Midbrain (tissue), 1 donor: ENCODE measurements around the gene HEXD.
"Not testable (repeated sequence)": the region's sequence is repeated elsewhere in the genome, so short reads cannot be mapped to it uniquely, and the experiment has no call there.

Experiments
- DNase-seq: peaks from one replicate; lab custom pipeline; 2025; lab: John Stamatoyannopoulos, UW

Gene HEXD

DNA sequence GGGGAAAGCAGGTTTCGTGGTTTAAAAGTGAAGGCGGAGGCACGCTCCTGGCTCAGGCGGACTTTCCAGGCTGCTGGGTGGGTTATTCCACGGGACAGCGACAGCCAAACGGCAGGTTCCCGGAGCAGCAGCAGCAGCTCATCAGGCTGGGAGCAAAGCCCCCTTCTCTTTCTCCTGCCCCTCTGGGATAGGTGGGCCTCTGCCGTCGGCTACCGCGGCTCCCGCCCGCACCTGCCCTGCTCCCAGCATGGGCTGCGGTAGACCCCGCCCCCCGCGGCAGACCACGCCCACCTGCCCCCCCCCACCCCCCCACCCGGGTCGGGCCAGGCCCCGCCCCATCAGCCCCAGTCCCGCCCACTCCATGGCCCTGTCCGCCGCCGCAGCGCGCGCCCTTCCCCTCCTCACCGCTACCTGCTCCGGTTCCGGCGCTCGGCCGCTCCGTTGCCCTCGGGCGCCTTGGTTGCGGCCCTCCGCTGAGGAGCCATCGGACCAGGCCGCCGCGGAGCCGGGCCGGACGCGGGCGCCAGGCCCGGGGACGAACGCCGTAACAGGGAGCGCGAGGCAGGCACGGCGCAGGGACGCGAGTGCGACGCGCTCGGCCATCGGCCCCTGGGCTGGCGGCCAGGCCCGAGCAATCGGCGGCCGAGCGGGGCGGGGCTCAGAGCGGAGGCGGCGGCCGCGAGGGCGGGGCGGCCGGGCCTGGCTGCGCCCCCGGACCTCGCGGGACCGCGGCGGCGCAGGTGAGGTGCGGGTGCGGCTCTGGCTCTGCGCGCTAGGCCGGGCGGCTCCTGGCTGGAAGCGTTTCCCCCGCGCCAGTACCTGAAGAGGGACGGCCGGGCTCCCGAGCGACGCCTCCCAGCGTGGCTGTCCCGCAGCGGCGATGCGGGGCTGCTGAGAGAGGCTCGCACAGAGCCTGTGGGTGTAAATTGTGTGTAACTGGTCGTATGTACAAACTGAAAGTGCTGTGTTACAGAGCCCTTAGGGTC, at the start of gene HEXD, which contains the start of gene OGFOD3:
Gene HEXD (plus strand): TSS at position 347 of the 986 bp plus-strand sequence. CDS start 1,453 bp downstream, outside the sequence.
Gene OGFOD3 (minus strand): TSS at position 586 of the 986 bp plus-strand sequence. CDS start 101 bp downstream, at position 485.
- DNase-seq = peak; percentile 85

DNA sequence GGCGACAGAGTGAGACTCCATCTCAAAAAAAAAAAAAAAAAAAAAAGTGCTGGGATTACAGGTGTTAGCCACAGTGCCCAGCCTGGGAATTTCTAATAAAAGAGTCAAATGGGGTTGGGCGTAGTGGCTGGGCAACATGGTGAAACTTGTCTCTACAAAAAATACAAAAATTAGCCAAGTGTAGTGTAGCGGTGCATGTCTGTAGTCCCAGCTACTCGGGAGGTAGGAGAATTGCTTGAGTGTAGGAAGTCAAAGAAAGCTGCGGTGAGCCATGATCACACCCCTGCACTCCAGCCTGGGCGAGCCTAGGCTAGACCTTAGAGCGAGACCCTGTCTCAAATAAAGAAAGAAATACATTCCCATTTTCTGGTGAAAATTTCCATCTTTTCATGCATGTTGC, 48.9 kb upstream of the HEXD start:
- DNase-seq = no peak

DNA sequence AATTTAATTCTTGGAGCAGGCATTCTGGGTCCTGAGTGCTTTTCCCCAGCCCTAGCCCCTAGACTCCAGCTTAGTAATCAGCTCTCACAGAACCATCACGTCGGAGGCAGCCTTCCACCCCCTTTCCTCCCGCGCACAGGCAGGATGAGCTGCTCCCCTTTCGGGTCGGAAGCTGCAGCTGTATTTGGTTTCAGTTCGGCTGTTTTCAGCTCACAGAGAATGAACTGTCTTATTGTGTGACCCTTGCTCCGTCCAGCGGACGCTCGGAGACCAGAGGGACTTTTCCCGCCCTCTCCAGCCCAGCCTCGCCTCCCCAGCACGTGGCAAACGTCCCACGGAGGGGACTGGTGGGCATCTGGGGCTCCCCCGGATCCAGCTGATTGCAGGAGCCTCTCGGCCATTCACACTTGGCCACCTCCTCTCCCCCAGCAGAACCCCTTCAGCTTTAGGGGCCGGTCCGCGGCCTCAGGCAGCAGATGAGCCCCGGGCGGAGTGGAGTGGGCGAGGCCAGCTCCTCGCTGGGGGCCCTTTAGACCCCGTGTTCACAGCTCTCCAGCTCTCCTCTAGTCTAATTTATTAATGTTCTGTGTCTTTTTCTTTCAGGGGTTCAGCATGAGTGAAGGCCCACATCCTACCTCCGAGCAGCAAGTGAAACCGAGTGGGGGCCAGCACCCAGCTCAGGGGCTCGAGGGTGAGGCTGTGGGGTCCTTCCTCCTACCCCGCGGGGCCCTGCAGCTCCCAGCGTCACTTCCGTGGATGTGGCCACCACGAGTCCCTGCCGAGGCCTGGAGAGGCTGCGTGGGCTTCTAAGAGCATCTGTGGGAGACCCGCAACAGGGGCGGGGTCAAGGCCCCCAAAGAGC, 47.4 kb upstream of the HEXD start:
- DNase-seq = no peak

DNA sequence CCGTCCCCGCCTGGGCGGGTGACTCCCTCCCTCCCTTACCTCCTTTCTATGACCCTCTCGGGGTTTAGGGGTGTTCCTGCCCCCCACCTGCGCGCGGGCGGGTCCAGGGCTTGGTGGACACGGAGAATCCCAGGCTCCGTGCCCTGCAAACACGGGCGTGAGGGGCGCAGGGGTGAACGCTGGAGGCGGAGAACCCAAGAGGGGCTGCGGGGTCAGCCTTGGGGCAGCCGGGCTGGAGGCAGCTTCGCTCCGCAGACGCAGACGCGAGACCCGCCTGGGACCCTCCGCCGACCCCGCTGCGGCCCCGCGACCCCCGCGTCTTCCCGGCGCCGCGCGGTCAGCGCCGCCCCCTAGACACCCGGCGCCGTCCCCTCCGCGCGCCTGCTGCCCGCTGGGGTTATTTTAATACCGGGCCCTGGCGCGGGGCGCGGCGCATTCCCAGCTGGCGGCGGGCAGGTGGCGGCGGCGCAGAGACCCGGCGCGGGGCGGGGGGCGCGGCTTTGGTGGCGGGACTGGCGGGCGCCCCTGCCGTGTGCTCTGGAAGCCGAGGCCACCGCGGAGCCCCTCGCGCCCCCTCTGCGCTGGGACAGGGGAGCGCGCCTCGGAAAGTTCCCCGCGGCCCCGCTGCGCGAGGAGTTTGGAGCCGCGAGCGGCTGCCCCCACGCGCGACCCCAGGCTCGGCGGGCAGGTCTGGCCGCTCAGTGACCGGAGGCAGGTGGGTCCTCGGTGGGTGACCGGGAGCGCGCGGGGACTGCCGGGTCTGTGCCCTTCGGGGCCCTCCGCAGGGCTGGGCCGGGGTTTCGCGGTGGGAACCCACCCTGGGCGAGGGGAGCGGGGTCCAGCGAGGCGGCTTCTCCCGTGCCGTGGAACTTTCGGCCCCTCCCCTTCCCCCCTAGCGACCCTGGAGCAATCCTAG, 46.6 kb upstream of the HEXD start, which contains the start of gene UTS2R:
Gene UTS2R (plus strand): TSS at position 433 of the 916 bp plus-strand sequence. CDS start 2,560 bp downstream, outside the sequence.
- DNase-seq = no peak

DNA sequence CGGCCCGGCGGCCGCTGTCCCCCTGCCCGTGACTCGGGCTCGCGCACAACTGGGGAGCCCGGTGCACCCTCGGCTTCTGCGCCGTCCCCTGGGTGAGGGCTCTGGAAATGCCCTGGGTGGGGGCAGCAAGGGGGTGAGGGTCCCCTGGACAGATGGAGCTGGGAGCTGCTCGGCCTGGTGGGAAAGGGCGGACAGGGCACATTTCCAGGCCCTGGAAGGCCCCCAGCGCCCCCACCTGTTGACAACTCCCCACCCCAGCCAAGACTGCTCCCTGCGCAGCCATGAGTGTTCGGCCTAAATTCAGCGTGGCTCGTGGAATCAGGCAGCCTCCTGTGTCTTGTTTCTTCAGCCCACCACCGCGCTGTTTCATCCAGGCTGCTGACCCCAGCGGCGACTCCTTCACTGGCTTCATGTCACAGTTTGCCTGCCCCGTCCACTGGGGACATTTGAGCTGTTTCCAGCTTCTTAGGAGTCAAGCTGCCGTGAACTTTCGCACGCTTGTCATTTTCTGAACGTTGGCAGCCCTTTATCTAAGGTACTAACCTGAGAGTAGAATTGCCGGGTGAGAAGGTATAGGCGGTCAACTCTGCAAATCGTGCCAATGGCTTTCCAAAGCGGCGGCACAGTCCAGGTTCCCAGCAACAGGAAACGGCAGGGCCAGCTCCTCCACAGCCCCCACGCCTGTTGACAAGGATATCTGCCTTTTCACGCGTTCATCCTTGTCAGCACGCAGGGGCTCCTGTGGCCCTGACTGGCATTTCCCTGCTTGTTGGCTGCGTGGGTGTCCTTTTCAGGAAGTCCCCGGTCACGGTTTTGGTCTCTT, 45.7 kb upstream of the HEXD start:
- DNase-seq = no peak

DNA sequence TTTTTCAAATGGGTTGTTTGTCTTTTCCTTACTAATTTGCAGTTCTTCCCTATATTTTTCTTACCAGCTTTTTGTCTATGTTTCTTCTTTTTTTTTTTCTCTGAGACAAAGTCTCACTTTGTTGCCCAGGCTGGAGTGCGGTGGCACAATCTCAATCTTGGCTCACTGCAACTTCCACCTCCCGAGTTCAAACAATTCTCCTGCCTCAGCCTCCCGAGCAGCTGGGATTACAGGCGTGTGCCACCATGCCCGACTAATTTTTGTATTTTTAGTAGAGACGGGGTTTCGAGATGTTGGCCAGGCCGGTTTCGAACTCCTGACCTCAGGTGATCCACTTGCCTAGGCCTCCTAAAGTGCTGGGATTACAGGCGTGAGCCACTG, 45.1 kb upstream of the HEXD start:
- not testable (repeated sequence) for DNase-seq

DNA sequence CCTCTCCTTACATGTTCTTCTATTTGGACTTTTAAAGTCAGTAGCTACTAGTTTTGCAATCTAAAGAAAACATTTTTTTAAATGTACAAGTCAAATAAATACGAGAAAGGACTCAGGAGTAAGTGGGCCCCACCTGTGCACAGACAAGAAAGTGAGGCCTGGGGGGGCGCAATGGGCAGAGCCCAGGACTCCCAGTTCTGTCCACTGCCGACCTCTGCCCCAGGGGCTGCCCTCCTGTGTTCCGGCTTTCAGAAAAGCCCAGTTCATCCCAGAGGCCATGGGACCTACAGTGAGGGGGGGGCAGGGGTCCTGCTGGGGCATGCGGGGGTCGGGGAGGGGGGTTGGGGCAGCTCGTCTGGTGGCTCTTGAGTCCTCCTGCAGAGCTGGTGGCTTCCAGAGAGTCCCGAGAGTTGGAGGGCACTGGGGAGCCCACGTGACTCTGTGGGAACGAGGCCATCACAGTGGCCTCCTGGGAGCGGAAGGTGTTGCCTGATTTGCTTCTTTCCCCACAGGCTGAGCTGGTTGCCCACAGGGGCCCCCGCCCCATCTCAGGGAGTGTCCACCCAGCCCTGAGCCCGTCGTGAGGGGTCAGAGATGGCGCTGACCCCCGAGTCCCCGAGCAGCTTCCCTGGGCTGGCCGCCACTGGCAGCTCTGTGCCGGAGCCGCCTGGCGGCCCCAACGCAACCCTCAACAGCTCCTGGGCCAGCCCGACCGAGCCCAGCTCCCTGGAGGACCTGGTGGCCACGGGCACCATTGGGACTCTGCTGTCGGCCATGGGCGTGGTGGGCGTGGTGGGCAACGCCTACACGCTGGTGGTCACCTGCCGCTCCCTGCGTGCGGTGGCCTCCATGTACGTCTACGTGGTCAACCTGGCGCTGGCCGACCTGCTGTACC, 44.2 kb upstream of the HEXD start:
- no peak for DNase-seq

DNA sequence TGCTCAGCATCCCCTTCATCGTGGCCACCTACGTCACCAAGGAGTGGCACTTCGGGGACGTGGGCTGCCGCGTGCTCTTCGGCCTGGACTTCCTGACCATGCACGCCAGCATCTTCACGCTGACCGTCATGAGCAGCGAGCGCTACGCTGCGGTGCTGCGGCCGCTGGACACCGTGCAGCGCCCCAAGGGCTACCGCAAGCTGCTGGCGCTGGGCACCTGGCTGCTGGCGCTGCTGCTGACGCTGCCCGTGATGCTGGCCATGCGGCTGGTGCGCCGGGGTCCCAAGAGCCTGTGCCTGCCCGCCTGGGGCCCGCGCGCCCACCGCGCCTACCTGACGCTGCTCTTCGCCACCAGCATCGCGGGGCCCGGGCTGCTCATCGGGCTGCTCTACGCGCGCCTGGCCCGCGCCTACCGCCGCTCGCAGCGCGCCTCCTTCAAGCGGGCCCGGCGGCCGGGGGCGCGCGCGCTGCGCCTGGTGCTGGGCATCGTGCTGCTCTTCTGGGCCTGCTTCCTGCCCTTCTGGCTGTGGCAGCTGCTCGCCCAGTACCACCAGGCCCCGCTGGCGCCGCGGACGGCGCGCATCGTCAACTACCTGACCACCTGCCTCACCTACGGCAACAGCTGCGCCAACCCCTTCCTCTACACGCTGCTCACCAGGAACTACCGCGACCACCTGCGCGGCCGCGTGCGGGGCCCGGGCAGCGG, 43.4 kb upstream of the HEXD start:
- DNase-seq = no peak

DNA sequence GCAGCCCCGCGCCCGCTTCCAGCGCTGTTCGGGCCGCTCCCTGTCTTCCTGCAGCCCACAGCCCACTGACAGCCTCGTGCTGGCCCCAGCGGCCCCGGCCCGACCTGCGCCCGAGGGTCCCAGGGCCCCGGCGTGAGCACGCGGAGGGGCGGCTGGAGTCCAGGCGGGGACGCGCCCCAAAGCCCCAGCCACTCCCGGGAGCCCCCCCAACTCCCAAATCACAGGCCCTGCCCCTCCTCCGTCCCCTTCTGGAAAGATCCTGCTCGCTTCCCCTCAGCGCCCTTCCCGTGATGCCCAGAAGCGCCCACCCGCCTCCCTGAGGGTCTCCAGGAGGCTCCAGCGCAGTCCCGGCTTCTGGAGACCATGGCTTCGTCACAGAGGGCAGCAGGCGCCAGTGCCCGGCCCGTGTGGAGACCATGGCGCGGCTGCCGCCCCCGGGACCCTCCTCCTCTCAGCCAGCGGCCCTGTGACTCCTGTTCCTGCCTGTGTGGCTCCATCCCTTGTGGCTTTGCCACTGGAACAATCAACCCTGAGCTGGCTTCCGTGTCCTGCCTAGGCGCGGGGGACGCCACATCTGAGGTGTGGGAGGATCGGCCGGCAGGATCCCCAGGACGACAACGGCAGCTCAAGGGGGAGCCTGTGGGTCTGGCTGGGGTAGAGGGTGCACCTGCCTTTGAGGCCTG, 42.6 kb upstream of the HEXD start:
- DNase-seq = no peak

DNA sequence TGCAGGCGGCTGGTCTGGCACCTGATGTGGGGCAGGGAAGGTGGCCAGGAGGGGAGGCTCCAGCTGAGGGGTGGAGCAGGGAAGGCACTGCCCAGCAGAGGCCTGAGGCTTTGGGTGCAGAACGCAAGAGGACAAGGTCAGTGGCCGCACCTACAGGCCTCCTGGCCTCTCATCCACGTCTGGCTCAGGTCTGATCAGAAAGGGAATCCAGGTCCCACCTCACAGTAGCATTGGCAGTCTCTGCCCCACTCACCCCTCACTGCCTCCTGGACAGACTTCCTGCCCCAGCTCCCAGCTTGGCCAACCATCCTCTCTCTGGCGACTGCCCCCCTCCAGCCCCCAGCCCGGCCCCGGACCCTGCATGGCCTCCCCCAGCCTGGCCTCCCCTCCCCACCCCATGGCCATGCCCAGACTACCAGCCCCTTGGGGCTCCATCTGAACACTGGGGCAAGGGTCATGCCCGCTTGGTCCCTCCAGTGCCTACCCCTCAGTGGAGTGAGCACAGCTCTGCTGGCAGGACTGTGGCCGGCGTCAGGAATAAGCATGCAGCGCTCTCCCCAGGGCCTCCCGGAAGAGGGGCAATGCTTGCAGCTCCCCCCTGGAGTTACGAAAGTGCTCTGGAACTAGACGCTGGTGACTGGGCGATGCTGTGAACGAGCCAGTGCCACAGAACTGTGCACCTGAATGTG, 42.0 kb upstream of the HEXD start:
- DNase-seq = no peak

DNA sequence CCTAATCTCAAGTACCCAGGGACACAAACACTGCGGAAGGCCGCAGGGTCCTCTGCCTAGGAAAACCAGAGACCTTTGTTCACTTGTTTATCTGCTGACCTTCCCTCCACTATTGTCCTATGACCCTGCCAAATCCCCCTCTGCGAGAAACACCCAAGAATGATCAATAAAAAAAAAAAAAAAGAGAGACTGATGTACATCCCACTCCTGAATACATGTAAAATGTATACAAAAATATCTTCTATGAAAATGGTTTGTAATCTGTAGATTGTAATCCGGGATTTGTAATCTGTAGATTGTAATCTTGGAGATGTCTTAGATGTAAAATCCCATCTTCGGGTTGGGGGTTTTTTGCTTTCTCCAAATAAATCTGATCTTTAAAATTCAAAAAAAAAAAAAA, 40.9 kb upstream of the HEXD start:
- not testable (repeated sequence) for DNase-seq

DNA sequence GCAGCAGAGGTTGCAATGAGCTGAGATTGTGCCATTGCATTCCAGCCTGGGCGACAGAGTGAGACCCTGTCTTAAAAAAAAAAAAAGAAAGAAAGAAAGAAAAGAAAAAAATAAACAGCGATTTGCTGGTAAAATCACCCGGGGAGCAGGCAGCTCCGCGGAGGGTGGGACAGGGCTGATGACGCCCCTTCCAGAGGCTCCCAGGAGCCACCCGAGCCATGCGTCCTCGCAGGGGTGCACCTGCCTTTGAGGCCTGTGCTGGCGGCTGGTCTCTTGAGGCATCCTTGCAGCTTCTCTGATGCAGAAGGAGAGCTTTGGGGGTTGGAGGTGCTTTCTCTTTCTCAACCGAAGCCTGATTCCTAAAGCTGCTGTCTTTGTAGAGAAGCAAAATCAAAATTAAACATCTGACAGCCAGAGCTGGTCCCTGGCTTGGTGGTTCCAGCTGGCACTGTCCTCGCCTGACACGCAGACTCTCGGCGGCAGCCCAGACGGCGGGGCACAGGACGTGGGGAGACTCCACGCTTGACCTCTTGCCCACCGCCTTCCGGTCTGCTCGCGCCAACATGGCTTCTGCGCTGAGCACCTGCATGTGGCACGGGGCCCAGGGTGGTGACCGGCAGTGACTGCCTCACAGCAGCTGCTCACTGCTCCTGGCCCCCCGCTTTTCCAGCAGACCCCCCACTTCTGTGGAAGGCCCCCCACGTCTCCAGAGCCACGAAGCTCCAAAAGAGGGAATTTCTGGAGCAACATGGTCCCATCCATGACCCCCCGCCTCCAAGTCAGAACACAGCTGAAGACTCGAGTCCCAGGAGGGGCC, 40.0 kb upstream of the HEXD start:
- DNase-seq = no peak

DNA sequence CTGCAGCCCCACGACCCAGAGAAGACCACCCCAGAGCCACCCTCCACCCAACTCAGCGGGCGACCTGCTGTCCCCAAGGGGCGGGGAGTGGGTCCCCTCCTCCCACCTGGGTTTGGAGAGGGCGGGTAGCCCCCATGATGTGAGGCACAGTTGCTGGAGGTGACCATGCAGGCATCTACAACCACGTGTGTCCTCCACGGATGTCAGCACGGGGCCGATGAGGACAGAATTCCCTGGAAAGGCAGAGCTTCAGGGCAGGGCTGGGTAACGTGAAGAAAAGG, 39.5 kb upstream of the HEXD start:
- no peak for DNase-seq

DNA sequence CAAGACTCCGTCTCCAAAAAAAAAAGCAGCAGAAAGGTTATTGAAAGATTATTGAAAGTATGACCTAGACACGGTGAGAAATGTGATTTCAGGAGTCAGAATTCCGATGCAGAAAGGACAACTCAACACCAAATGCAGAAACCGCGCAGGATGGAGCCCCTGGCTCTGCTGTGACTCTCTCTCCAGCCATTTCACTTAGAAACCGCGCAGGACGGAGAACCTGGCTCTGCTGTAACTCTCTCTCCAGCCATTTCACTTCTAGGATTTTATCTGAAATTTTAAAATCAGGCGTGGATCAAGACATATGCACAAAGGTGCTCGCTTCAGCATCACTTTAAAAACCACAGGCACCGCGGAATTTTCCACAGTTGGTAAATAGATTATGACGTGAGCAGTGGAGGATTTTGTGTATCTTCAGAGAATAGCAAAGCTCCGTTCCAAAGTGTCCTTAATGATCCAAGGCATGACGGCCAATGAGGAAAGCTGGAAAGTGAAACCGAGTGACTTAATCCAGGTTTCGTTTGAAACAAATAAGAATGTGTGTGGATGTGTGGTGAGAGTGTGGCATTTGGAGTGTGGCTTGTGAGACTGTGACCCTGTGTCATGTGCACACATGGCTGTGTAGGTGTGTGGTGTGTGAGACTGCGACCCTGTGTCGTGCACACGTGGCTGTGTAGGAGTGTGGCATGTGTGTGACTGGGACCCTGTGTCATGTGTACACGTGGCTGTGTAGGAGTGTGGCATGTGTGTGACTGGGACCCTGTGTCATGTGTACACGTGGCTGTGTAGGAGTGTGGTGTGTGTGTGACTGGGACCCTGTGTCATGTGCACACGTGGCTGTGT, 37.1 kb upstream of the HEXD start:
- no peak for DNase-seq

DNA sequence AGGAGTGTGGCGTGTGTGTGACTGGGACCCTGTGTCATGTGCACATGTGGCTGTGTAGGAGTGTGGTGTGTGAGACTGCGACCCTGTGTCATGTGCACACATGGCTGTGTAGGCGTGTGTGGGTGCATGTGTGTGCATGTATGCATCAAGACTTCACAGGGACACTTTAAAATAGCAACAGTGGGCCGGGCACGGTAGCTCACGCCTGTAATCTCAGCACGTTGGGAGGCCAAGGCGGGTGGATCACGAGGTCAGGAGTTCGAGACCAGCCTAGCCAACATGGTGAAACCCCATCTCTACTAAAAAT, 36.5 kb upstream of the HEXD start:
- not testable (repeated sequence) for DNase-seq
